HL-60 (cell line): ENCODE results near the gene RBM15.

ENCODE experiments used
- DNase-seq, 2 experiments: peaks; one replicate each; pipeline ENCODE4 v3.0.0-alpha.2; 2010 to 2020; ENCODE audit warnings: low read depth in 1 of 2, low spot score in 1 of 2
- H3K27ac ChIP-seq: fragments of 250-450 bp; sonication (Bioruptor Pico); replicated peaks from 2 replicates; pipeline ENCODE4 v1.5.1; 2020; ENCODE audit warnings: mild to moderate bottlenecking, moderate library complexity
- H3K27me3 ChIP-seq: fragments of 250-450 bp; sonication (Bioruptor Pico); 2 replicates; pipeline ENCODE4 v1.5.1; 2021; ENCODE audit warnings: mild to moderate bottlenecking, moderate library complexity; ENCODE audit not compliant: insufficient read depth, poor library complexity, severe bottlenecking
- H3K4me3 ChIP-seq: replicated peaks from 2 replicates; pipeline ENCODE4 v1.5.1; 2011; ENCODE audit warnings: mild to moderate bottlenecking, control low read depth, low read length; ENCODE audit not compliant: insufficient read depth
- CTCF ChIP-seq: IDR thresholded peaks from one replicate; pipeline ENCODE4 v1.5.1; 2011; ENCODE audit warnings: low read length, control low read depth, inconsistent platforms; ENCODE audit not compliant: insufficient read depth
- GABPA ChIP-seq: IDR thresholded peaks from 2 replicates; pipeline ENCODE4 v1.6.1; 2012; ENCODE audit warnings: low read depth
- POLR2AphosphoS5 ChIP-seq: IDR thresholded peaks from 2 replicates; pipeline ENCODE4 v1.6.1; 2012; ENCODE audit warnings: low read depth
- REST ChIP-seq: IDR thresholded peaks from 2 replicates; pipeline ENCODE4 v1.6.1; 2012; ENCODE audit warnings: low read depth; ENCODE audit not compliant: insufficient replicate concordance
- SPI1 ChIP-seq: IDR thresholded peaks from 2 replicates; pipeline ENCODE4 v1.6.1; 2012; ENCODE audit warnings: low read depth, mild to moderate bottlenecking, borderline replicate concordance

Gene RBM15

GRCh38 chr1:110361856-110362255 is 22.7 kb downstream of the RBM15 start:
- no peaks in the 10 kb centered on the region for H3K27me3 ChIP-seq
- H3K27ac ChIP-seq: no peak overlapping the region
- DNase-seq: no peak
- no peak for TF ChIP-seq POLR2AphosphoS5
- no peak for TF ChIP-seq SPI1
- TF ChIP-seq CTCF: no peak
- no peak for TF ChIP-seq GABPA
- TF ChIP-seq REST: no peak
- no peak overlapping the region for H3K4me3 ChIP-seq

DNA sequence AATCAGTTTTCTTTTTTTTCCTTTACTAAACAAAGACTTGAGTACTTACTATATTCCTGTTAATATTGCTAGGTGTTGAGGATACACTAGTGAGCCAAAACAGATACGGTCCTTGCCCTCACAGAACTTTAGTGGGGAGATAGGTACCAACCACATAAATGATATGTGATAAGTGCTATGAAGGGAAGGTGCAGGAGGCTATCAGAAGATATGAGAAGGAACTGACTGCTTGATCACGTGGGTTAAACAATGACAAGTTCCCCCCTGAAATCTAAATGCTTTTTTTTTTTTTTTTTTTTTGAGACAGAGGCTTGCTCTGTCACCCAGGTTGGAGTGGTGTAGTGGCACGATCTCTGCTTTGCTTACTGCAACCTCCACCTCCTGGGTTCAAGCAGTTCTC is 25.0 kb downstream of the RBM15 start:
- no peak for DNase-seq
- H3K4me3 ChIP-seq: no peak overlapping the region
- H3K27me3 ChIP-seq: no peaks in the 10 kb centered on the region
- H3K27ac ChIP-seq: no peak overlapping the region
- no peak for TF ChIP-seq SPI1
- TF ChIP-seq REST: no peak
- TF ChIP-seq CTCF: no peak
- no peak for TF ChIP-seq POLR2AphosphoS5
- TF ChIP-seq GABPA: no peak

- Histone ChIP-seq H3K27me3 (no peaks in the 10 kb centered on the region), H3K27ac (no peak overlapping the region), H3K4me3 (no peak overlapping the region)
- TF ChIP-seq SPI1 (no peak), POLR2AphosphoS5 (no peak), CTCF (no peak), REST (no peak), GABPA (no peak)
- no peak for DNase-seq
These were observed 31.6 kb downstream of the RBM15 start for GRCh38 chr1:110370827-110371226.
